Right lobe of liver (tissue), 4 donors: Measurements from ENCODE around the gene RPP21.

Source experiments
- POLR2A ChIP-seq: fragments of 450-650 bp; IDR thresholded peaks from one replicate; pipeline ENCODE4 v1.6.1; 2017; ENCODE audit warnings: antibody characterized with exemption, mild to moderate bottlenecking
- TF ChIP-seq, protein P1 (sequence below), 4 donors: fragments of 200-600 bp in 3 of 4; fragments of 450-650 bp in 1 of 4; IDR thresholded peaks; one replicate each; pipeline versions ENCODE4 v1.5.1 to v1.8.0; 2016 to 2022; ENCODE audit warnings: antibody characterized with exemption in 4 of 4, mild to moderate bottlenecking in 2 of 4
- donor health status: DM: no; HTN: no; CAD: no.
- donor health status: DM: no; HTN: no; CAD: no.
- donor health status: DM: no; HTN: yes; CAD: no.

DNA sequence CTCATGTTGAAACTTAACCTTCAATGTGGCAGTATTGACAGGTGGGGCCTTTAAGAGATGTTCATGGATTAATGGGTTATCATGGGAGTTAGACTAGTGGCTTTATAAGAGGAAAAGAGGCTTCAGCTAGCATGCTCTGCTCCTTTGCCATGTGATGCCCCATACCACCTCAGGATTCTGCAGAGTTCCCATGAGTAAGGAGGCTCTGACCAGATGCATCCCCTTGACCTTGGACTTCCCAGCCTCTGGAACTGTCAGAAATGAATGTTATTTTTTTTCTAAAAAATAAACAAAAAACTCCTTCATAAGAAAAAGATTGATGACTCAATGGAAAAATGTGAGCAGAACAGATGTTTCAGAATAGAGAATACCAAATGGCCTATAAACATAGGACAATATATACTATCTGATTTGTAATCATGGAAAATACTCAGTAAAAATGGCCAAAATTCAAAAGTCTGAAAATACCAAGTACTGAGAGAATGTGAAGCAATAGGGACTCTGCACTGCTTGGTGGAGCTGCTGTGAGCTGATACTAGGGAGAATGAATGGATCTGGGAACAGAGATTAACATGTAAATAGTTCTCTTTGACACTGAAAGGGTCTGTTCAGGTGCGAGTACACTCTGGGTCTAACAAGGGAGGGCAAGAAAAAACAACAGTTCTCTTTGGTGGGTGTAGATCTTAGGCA, 25.7 kb upstream of the RPP21 start:
- no peak for TF ChIP-seq POLR2A
- TF ChIP-seq, protein P1, sequence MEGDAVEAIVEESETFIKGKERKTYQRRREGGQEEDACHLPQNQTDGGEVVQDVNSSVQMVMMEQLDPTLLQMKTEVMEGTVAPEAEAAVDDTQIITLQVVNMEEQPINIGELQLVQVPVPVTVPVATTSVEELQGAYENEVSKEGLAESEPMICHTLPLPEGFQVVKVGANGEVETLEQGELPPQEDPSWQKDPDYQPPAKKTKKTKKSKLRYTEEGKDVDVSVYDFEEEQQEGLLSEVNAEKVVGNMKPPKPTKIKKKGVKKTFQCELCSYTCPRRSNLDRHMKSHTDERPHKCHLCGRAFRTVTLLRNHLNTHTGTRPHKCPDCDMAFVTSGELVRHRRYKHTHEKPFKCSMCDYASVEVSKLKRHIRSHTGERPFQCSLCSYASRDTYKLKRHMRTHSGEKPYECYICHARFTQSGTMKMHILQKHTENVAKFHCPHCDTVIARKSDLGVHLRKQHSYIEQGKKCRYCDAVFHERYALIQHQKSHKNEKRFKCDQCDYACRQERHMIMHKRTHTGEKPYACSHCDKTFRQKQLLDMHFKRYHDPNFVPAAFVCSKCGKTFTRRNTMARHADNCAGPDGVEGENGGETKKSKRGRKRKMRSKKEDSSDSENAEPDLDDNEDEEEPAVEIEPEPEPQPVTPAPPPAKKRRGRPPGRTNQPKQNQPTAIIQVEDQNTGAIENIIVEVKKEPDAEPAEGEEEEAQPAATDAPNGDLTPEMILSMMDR (IDR thresholded peaks at IDR 0.05) = no peak
